OCI-LY1 (cell line): ENCODE results near the gene TSHR.

Experiments used
- CTCF ChIP-seq: fragments of 200-600 bp; sonication (generic), shearing (Covaris generic); IDR thresholded peaks from 2 replicates; pipeline ENCODE4 v1.5.1; 2017; ENCODE audit warnings: mild to moderate bottlenecking, antibody characterized with exemption, low read length, moderate library complexity, mixed read lengths
- EZH2 ChIP-seq: fragments of 200-600 bp; sonication (generic), shearing (Covaris generic); IDR thresholded peaks from 2 replicates; pipeline ENCODE4 v1.8.0; 2017; ENCODE audit warnings: borderline replicate concordance, mixed run types, mild to moderate bottlenecking, antibody characterized with exemption, low read length, moderate library complexity, mixed read lengths

- TF ChIP-seq CTCF (no peak), EZH2 (no peak)
Observed at GRCh38 chr14:81023095-81023710, 67.8 kb downstream of the TSHR start.
